K562 (cell line): Measurements from ENCODE around the gene ILK. TPM values are rescaled to one million over a fixed set of nuclear protein-coding genes. Genes with fewer than 3 reads are reported as not detected.

Source experiments
- CAMTA2 ChIP-seq: fragments of 250-450 bp; sonication (Bioruptor Pico); conservative IDR thresholded peaks from 2 replicates; pipeline ENCODE4 v1.5.1; 2022
- CBFB ChIP-seq: sonication (generic); formaldehyde crosslinking; IDR thresholded peaks from 2 replicates; pipeline ENCODE4 v1.4.0; 2020; ENCODE audit warnings: mild to moderate bottlenecking, missing genetic modification reagents
- CREM ChIP-seq: IDR thresholded peaks from 2 replicates; pipeline ENCODE4 v1.6.1; 2014; ENCODE audit warnings: antibody characterized with exemption, low read depth
- E2F5 ChIP-seq: sonication (generic); formaldehyde crosslinking; IDR thresholded peaks from 2 replicates; pipeline ENCODE4 v1.8.0; 2022; ENCODE audit warnings: mild to moderate bottlenecking, missing genetic modification reagents
- FOXA1 ChIP-seq: fragments of 450-650 bp; IDR thresholded peaks from 2 replicates; pipeline ENCODE4 v1.6.1; 2016; ENCODE audit warnings: mild to moderate bottlenecking, borderline replicate concordance
- FOXP4 ChIP-seq: sonication (generic); formaldehyde crosslinking; IDR thresholded peaks from 2 replicates; pipeline ENCODE4 v1.8.0; 2022; ENCODE audit warnings: mild to moderate bottlenecking, missing genetic modification reagents, borderline replicate concordance
- GABPA ChIP-seq: fragments of 200-800 bp; sonication (Bioruptor generic); conservative IDR thresholded peaks from 2 replicates; pipeline ENCODE4 v1.6.1; 2016; ENCODE audit warnings: low read depth, missing genetic modification characterization, missing compliant biosample characterization
- GABPB2 ChIP-seq: fragments of 250-450 bp; sonication (Bioruptor Pico); conservative IDR thresholded peaks from 2 replicates; pipeline ENCODE4 v1.5.1; 2021; ENCODE audit warnings: mild to moderate bottlenecking
- GMEB1 ChIP-seq: fragments of 250-450 bp; sonication (Bioruptor Pico); IDR thresholded peaks from 2 replicates; pipeline ENCODE4 v1.4.0; 2020; ENCODE audit warnings: mild to moderate bottlenecking
- HEY1 ChIP-seq: fragments of 250-450 bp; sonication (Bioruptor Pico); IDR thresholded peaks from 2 replicates; pipeline ENCODE4 v1.5.0; 2020; ENCODE audit warnings: mild to moderate bottlenecking, moderate library complexity, borderline replicate concordance
- LARP7 ChIP-seq: fragments of 450-650 bp; IDR thresholded peaks from 2 replicates; pipeline ENCODE4 v1.6.1; 2016
- NBN ChIP-seq: fragments of 450-650 bp; IDR thresholded peaks from 2 replicates; pipeline ENCODE4 v1.6.1; 2016; ENCODE audit warnings: low read depth, mild to moderate bottlenecking
- PTBP1 ChIP-seq: fragments of 200-400 bp; formaldehyde crosslinking; IDR thresholded peaks from 2 replicates; pipeline ENCODE4 v1.6.1; 2017; ENCODE audit warnings: low read depth, low read length
- SIN3A ChIP-seq, 2 experiments: fragments of 150-350 bp in 1 of 2; IDR thresholded peaks; 2 replicates each; pipeline ENCODE4 v1.6.1; 2011 to 2016; ENCODE audit warnings: borderline replicate concordance in 2 of 2, low read depth in 2 of 2, low read length in 2 of 2, mild to moderate bottlenecking in 2 of 2, moderate library complexity in 2 of 2; ENCODE audit not compliant: control insufficient read depth in 1 of 2
- SMAD1 ChIP-seq: fragments of 150-350 bp; IDR thresholded peaks from 2 replicates; pipeline ENCODE4 v1.6.1; 2014; ENCODE audit warnings: low read length, low read depth; ENCODE audit not compliant: partially characterized antibody
- SPI1 ChIP-seq: IDR thresholded peaks from 2 replicates; pipeline ENCODE4 v1.6.1; 2011; ENCODE audit warnings: low read depth, low read length, control low read depth, borderline replicate concordance
- TGIF2 ChIP-seq: sonication (generic); formaldehyde crosslinking; IDR thresholded peaks from 2 replicates; pipeline ENCODE4 v1.8.1; 2022; ENCODE audit warnings: mild to moderate bottlenecking, missing genetic modification reagents, moderate library complexity
- ZBTB34 ChIP-seq: fragments of 250-450 bp; sonication (Bioruptor Pico); IDR thresholded peaks from 2 replicates; pipeline ENCODE4 v1.8.0; 2021; ENCODE audit warnings: mild to moderate bottlenecking, moderate library complexity
- ZNF263 ChIP-seq: sonication (generic); formaldehyde crosslinking; IDR thresholded peaks from 2 replicates; pipeline ENCODE4 v1.8.0; 2022; ENCODE audit warnings: mild to moderate bottlenecking, missing genetic modification reagents, borderline replicate concordance
- ZNF583 ChIP-seq: fragments of 250-450 bp; sonication (Bioruptor Pico); IDR thresholded peaks from 2 replicates; pipeline ENCODE4 v1.4.0; 2020
- ZNF830 ChIP-seq: fragments of 250-450 bp; sonication (Bioruptor Pico); IDR thresholded peaks from 2 replicates; pipeline ENCODE4 v1.5.0; 2021; ENCODE audit warnings: mild to moderate bottlenecking
- polyA plus RNA-seq, 8 experiments: library from polyadenylated mRNA; depleted of rRNA in 4 of 8; stranded (reverse) in 5 of 8; unstranded in 3 of 8; fragments of >200 nt; fragmentation: Nextera tagmentation in 2 of 8; fragmentation: Illumina TruSeq in 1 of 8; extraction: Ambion mirVana in 2 of 8; extraction: Trizol in 1 of 8; gene quantifications; 2 replicates each; pipeline versions ENCODE4 v1.2.1 to v1.2.3, GENCODE V29; 2011 to 2014; ENCODE audit warnings: inconsistent platforms in 1 of 8, missing spikeins in 1 of 8
- total RNA-seq, 7 experiments: library from RNA; depleted of rRNA in 6 of 7; stranded (reverse); fragments of >200 nt in 6 of 7; fragmentation: Illumina TruSeq in 2 of 7; extraction: Trizol in 2 of 7; gene quantifications; 2 replicates each; pipeline versions ENCODE4 v1.2.1 to v1.2.3, GENCODE V29; 2011 to 2021; ENCODE audit warnings: low replicate concordance in 1 of 7

The ILK gene
- total and polyA plus RNA-seq, 9 of the 15 experiments (the other 6 are each of a cell fraction or from before 2014, with no cell fraction given): 43.3 to 95.9 (median 58.9) TPM

GRCh38 chr11:6603287-6604080, at the start of gene ILK, which contains the start of gene RRP8 (continued):
- no peak for TF ChIP-seq E2F5 (CRISPR knock-in tag)
- no peak for TF ChIP-seq SPI1
- no peak; the same call in 1 of the 2 replicates for TF ChIP-seq NBN
- TF ChIP-seq GMEB1: peak; percentile 79
- peak; percentile 73 to 99; a peak in 3 of 4 replicates for TF ChIP-seq SIN3A (IDR thresholded peaks at IDR 0.05; ENCODE audit: borderline replicate concordance in 2 of 2, control insufficient read depth in 1 of 2, low read depth in 2 of 2, low read length in 2 of 2)
- TF ChIP-seq CAMTA2 (CRISPR knock-in tag): no peak
- no peak for TF ChIP-seq FOXP4 (CRISPR knock-in tag)
- TF ChIP-seq CBFB (CRISPR knock-in tag): 0 out of 2 replicates have a peak, but pooled peaks have one; percentile 22
- TF ChIP-seq PTBP1: no peak
- TF ChIP-seq ZBTB34 (CRISPR knock-in tag): no peak
- peak; percentile 87 for TF ChIP-seq CREM
- TF ChIP-seq ZNF830 (CRISPR knock-in tag): no peak
- no peak for TF ChIP-seq ZNF263 (CRISPR knock-in tag)
- TF ChIP-seq ZNF583 (CRISPR knock-in tag): 0 out of 2 replicates have a peak, but pooled peaks have one; percentile 6
- no peak for TF ChIP-seq FOXA1
- TF ChIP-seq HEY1: no peak
- TF ChIP-seq SMAD1: no peak
- TF ChIP-seq LARP7: 0 out of 2 replicates have a peak, but pooled peaks have one; percentile 43
- TF ChIP-seq TGIF2 (CRISPR knock-in tag): no peak
- TF ChIP-seq GABPA (tag): peak; percentile 86
- no peak for TF ChIP-seq GABPB2 (CRISPR knock-in tag)
